Hematopoietic multipotent progenitor cell treated with erythropoietin and hydrocortisone succinate and interleukin-3 and kit ligand, for 8 days (in vitro differentiated cells): Measurements from ENCODE around the gene GRIK1.

Source experiments
- DNase-seq: peaks from one replicate; pipeline ENCODE4 v3.0.0-alpha.2; 2015

The GRIK1 gene

GRCh38 chr21:29771491-29772066 lies 168.2 kb downstream of the GRIK1 start:
- DNase-seq = no peak

- DNase-seq = no peak
Observed at GRCh38 chr21:29763674-29764073, 176.1 kb downstream of the GRIK1 start.

- DNase-seq = no peak
Observed at GRCh38 chr21:29762570-29763082, 177.2 kb downstream of the GRIK1 start.

- no peak for DNase-seq
Observed at GRCh38 chr21:29753216-29753615, 186.6 kb downstream of the GRIK1 start.

- no peak for DNase-seq
Observed at GRCh38 chr21:29751473-29752185, 188.2 kb downstream of the GRIK1 start.

- no peak for DNase-seq
Observed at GRCh38 chr21:29749957-29750356, 189.8 kb downstream of the GRIK1 start.

GRCh38 chr21:29749223-29749622 lies 190.6 kb downstream of the GRIK1 start:
- DNase-seq = no peak

GRCh38 chr21:29748391-29749167 lies 191.2 kb downstream of the GRIK1 start:
- DNase-seq = no peak

- DNase-seq = no peak
Observed at GRCh38 chr21:29741761-29742160, 198.0 kb downstream of the GRIK1 start.

- DNase-seq = no peak
Observed at GRCh38 chr21:29739176-29739575, 200.6 kb downstream of the GRIK1 start.

GRCh38 chr21:29738730-29739129 lies 201.1 kb downstream of the GRIK1 start:
- no peak for DNase-seq

GRCh38 chr21:29737186-29737585 lies 202.6 kb downstream of the GRIK1 start:
- no peak for DNase-seq

- no peak for DNase-seq
Observed at GRCh38 chr21:29730281-29730680, 209.5 kb downstream of the GRIK1 start.

GRCh38 chr21:29726044-29726443 lies 213.8 kb downstream of the GRIK1 start:
- DNase-seq = no peak

GRCh38 chr21:29725025-29725736 lies 214.6 kb downstream of the GRIK1 start:
- DNase-seq = no peak

GRCh38 chr21:29721964-29722363 lies 217.8 kb downstream of the GRIK1 start:
- no peak for DNase-seq

- DNase-seq = no peak
Observed at GRCh38 chr21:29721221-29721620, 218.6 kb downstream of the GRIK1 start.

GRCh38 chr21:29719521-29719920 lies 220.3 kb downstream of the GRIK1 start:
- DNase-seq = no peak

- DNase-seq = no peak
Observed at GRCh38 chr21:29718081-29718815, 221.5 kb downstream of the GRIK1 start.

GRCh38 chr21:29717659-29718058 lies 222.1 kb downstream of the GRIK1 start:
- DNase-seq = no peak

GRCh38 chr21:29716753-29717152 lies 223.0 kb downstream of the GRIK1 start:
- no peak for DNase-seq

- no peak for DNase-seq
Observed at GRCh38 chr21:29715089-29715488, 224.7 kb downstream of the GRIK1 start.
